ENCODE results near the gene GABRG3. TPM values are rescaled to one million over a fixed set of nuclear protein-coding genes. Genes with fewer than 3 reads are reported as not detected.

The GABRG3 gene
- total RNA-seq, 2 donors from 2014 or later, result not detected

DNA sequence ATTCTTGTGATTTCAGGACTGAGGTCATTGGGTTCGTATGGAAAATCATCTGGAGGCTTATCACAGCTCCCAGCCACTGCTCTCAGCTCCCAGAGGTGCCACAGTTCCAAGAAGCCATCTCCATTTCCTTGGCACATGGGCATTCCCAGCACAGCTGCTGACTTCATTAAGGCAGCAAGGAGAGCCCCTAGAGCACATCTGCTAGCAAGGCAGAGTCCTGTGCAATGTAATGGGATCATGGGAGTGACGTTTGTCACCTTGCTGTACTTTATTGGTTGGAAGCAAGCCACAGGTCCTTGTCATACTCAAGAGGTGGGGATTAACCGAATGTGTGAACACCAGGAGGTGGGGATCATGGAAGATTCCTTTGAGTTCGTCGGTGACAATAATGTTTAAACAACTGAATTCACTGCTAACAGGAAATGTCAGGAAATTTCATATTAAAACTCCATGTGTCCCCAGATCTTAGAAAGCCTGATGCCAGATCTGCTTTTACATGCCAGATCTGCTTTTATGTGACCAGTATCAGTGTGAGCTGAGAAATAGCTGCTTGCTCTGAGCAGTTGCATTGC is 148.8 kb downstream of the GABRG3 start:
- peaks cover 4% of the 10 kb centered on the region for H3K9me3 Mint-ChIP-seq
- no peaks in the 10 kb centered on the region for H3K27me3 Mint-ChIP-seq
- H3K4me3 Mint-ChIP-seq, result no peak overlapping the region
- H3K4me1 Mint-ChIP-seq (ENCODE audit: low read depth in 2 of 2), result no peaks in the 10 kb centered on the region
- no peak overlapping the region for H3K27ac Mint-ChIP-seq
- DNase-seq (ENCODE audit: low spot score), result no peak
- ATAC-seq, result no peak
- H3K36me3 Mint-ChIP-seq, result no peaks in the 10 kb centered on the region

- Mint-ChIP-seq H3K4me1 (ENCODE audit: low read depth in 2 of 2) (no peaks in the 10 kb centered on the region), H3K4me3 (no peak overlapping the region), H3K9me3 (peaks cover 9% of the 10 kb centered on the region), H3K36me3 (no peaks in the 10 kb centered on the region), H3K27ac (no peak overlapping the region), H3K27me3 (no peaks in the 10 kb centered on the region)
- ATAC-seq, result no peak
- no peak for DNase-seq (ENCODE audit: low spot score)
Observed at GRCh38 chr15:27121672-27122071, 150.7 kb downstream of the GABRG3 start.

- Mint-ChIP-seq H3K4me3 (no peak overlapping the region), H3K4me1 (ENCODE audit: low read depth in 2 of 2) (no peaks in the 10 kb centered on the region), H3K27me3 (no peaks in the 10 kb centered on the region), H3K36me3 (no peaks in the 10 kb centered on the region), H3K27ac (no peak overlapping the region), H3K9me3 (peaks cover 10% of the 10 kb centered on the region)
- DNase-seq (ENCODE audit: low spot score), result no peak
- ATAC-seq, result no peak
Observed at GRCh38 chr15:27123291-27123690, 152.3 kb downstream of the GABRG3 start.

GRCh38 chr15:27123808-27124207 is 152.8 kb downstream of the GABRG3 start:
- Mint-ChIP-seq H3K4me3 (no peak overlapping the region), H3K27ac (no peak overlapping the region), H3K4me1 (ENCODE audit: low read depth in 2 of 2) (no peaks in the 10 kb centered on the region), H3K27me3 (no peaks in the 10 kb centered on the region), H3K9me3 (peaks cover 10% of the 10 kb centered on the region), H3K36me3 (no peaks in the 10 kb centered on the region)
- no peak for DNase-seq (ENCODE audit: low spot score)
- ATAC-seq, result no peak

DNA sequence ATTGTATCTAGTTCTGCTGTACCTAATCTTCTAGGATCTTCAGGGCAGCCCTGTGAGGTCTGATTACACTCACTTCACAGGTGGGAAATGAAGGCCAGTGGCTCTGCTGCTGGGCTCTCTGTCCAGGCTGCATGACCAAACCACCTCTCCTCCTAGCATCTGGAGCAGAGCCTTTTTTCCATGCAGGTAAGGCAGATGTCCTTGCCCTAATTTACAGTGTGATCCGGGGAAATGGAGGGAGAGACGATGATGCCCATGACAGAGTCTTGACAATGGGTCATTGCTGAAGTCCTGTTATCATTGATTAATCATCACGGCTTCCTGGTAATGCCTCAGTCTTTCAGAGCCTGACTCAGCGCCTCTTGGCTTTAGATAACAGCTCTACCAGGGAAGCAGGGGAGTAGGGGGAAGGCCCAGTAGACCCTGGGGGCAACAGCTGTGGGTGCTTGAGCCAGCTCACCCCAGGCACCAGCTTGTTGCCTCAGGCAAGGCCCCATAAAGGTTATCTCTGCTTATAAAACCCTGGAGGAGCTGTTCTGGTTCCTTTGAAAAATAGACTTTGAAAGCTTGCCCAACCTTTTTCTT is 153.4 kb downstream of the GABRG3 start:
- Mint-ChIP-seq H3K4me3 (no peak overlapping the region), H3K27ac (no peak overlapping the region), H3K4me1 (ENCODE audit: low read depth in 2 of 2) (no peaks in the 10 kb centered on the region), H3K27me3 (no peaks in the 10 kb centered on the region), H3K9me3 (peaks cover 10% of the 10 kb centered on the region), H3K36me3 (no peaks in the 10 kb centered on the region)
- ATAC-seq (no peak), DNase-seq (ENCODE audit: low spot score) (no peak)

DNA sequence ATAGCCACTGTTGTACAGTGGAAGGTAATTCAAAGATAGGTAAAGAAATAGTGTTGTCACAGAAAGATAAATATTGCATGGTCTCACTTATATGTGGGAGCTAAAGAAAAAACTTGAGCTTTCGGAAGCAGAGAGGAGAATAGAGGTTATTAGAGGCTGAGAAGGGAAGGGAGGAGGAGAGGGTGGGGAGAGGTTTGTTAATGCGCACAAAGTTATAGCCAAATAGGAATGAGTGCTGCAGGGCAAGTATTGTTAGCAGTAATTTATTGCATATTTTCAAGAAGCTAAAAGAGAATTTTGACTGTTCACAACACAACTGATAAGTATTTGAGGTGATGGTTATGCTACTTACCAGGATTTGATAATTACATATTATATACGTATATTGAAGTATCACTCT is 154.2 kb downstream of the GABRG3 start:
- no peaks in the 10 kb centered on the region for H3K27me3 Mint-ChIP-seq
- no peak for DNase-seq (ENCODE audit: low spot score)
- no peak overlapping the region for H3K27ac Mint-ChIP-seq
- no peak overlapping the region for H3K4me3 Mint-ChIP-seq
- H3K9me3 Mint-ChIP-seq, result peaks cover 9% of the 10 kb centered on the region
- ATAC-seq, result no peak
- H3K4me1 Mint-ChIP-seq (ENCODE audit: low read depth in 2 of 2), result no peaks in the 10 kb centered on the region
- no peaks in the 10 kb centered on the region for H3K36me3 Mint-ChIP-seq

- Mint-ChIP-seq H3K9me3 (peaks cover 11% of the 10 kb centered on the region), H3K4me3 (no peak overlapping the region), H3K27me3 (no peaks in the 10 kb centered on the region), H3K4me1 (ENCODE audit: low read depth in 2 of 2) (no peaks in the 10 kb centered on the region), H3K27ac (no peak overlapping the region), H3K36me3 (no peaks in the 10 kb centered on the region)
- no peak for ATAC-seq
- no peak for DNase-seq (ENCODE audit: low spot score)
Observed at GRCh38 chr15:27126449-27126848, 155.5 kb downstream of the GABRG3 start.

GRCh38 chr15:27127815-27128570 is 157.0 kb downstream of the GABRG3 start:
- no peaks in the 10 kb centered on the region for H3K27me3 Mint-ChIP-seq
- no peaks in the 10 kb centered on the region for H3K36me3 Mint-ChIP-seq
- H3K27ac Mint-ChIP-seq, result no peak overlapping the region
- no peak overlapping the region for H3K4me3 Mint-ChIP-seq
- DNase-seq (ENCODE audit: low spot score) (no peak), ATAC-seq (no peak)
- no peaks in the 10 kb centered on the region for H3K4me1 Mint-ChIP-seq (ENCODE audit: low read depth in 2 of 2)
- H3K9me3 Mint-ChIP-seq, result peaks cover 11% of the 10 kb centered on the region

DNA sequence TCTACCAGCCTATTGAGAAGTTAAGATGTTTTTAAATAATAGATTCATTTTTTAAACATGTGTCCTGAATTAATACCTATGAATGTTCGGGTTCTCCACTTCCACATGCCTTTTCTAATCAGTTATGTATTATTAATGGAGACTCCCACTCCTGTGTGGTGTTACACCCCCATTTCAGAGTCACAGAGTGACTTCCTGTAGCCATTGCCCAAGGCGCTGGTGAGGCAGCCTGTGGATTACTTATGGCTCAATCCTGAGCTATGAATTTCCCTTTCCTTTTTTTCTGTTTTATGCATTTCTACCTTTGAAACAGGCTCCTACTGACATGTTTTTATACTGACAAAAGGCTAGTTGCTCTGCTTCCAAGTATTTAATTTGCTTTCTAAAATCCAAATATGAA is 162.3 kb downstream of the GABRG3 start:
- no peaks in the 10 kb centered on the region for H3K27me3 Mint-ChIP-seq
- peaks cover 11% of the 10 kb centered on the region for H3K9me3 Mint-ChIP-seq
- no peak overlapping the region for H3K4me3 Mint-ChIP-seq
- no peak for DNase-seq (ENCODE audit: low spot score)
- no peaks in the 10 kb centered on the region for H3K4me1 Mint-ChIP-seq (ENCODE audit: low read depth in 2 of 2)
- H3K27ac Mint-ChIP-seq, result no peak overlapping the region
- no peak for ATAC-seq
- H3K36me3 Mint-ChIP-seq, result peaks cover 6% of the 10 kb centered on the region

DNA sequence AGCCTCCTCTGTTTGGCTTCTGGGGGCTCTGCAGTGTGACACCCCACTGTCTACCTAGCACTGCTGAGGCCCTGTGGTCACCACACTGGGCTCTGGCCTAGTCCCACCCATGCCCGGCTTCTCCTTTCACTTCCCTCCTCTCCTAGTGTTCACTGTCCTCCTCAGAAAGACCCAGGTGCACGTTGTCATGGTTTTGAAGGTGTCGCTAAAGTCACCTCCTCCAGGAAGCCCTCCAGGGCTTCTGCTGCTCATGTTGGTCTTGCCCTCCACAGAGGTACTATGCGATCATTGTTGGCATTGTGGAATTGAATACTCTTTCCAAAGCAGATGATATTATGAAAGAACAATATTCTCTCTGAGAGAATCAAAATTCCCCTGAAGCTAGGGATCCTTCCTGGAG is 163.5 kb downstream of the GABRG3 start:
- H3K4me3 Mint-ChIP-seq, result no peak overlapping the region
- peaks cover 12% of the 10 kb centered on the region for H3K36me3 Mint-ChIP-seq
- DNase-seq (ENCODE audit: low spot score) (no peak), ATAC-seq (no peak)
- no peak overlapping the region for H3K27ac Mint-ChIP-seq
- no peaks in the 10 kb centered on the region for H3K27me3 Mint-ChIP-seq
- no peaks in the 10 kb centered on the region for H3K4me1 Mint-ChIP-seq (ENCODE audit: low read depth in 2 of 2)
- H3K9me3 Mint-ChIP-seq, result peaks cover 19% of the 10 kb centered on the region

DNA sequence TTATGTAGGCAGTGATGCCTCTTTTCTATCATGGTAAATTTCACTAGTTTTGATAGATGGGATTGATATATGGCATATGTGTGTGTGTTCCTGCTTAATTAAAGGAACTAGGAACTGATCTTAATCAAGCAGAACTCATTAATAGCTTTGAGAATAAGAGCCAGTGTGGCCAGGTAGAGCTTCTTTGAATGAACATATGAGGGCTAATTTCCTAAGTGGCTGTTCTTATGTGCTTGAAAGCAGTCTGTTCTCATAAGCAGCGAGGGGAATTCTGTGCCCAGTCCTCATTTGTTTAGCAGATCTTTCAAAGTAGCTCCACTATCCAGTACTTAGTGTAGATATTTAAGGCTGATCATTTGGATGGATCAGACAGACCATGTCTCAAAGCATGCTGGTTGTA is 164.2 kb downstream of the GABRG3 start:
- H3K27ac Mint-ChIP-seq, result no peak overlapping the region
- no peaks in the 10 kb centered on the region for H3K27me3 Mint-ChIP-seq
- H3K36me3 Mint-ChIP-seq, result peaks cover 12% of the 10 kb centered on the region
- H3K4me3 Mint-ChIP-seq, result no peak overlapping the region
- H3K9me3 Mint-ChIP-seq, result peaks cover 19% of the 10 kb centered on the region
- no peak for ATAC-seq
- H3K4me1 Mint-ChIP-seq (ENCODE audit: low read depth in 2 of 2), result no peaks in the 10 kb centered on the region
- no peak for DNase-seq (ENCODE audit: low spot score)

DNA sequence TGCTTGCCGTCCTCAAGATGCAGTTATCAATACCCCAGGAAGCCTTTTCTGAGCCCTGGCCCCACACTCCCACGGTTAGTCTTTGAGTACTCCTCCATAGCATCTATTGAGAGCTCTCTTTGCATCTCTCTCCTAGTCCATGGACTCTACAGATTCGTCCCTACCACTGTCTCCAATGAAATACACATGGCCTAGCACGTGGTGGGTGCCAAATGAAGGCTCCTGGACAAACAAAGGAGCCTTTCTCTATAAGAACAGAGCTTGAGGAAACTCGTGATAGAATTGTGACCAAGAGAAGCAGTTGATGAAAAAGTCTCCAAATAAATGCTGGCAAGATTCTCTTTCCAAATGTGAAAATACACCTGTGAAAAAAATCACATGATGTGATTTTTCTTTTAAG is 166.1 kb downstream of the GABRG3 start:
- Mint-ChIP-seq H3K27ac (no peak overlapping the region), H3K9me3 (peaks cover 19% of the 10 kb centered on the region), H3K4me3 (no peak overlapping the region), H3K4me1 (ENCODE audit: low read depth in 2 of 2) (no peaks in the 10 kb centered on the region), H3K27me3 (no peaks in the 10 kb centered on the region), H3K36me3 (peaks cover 12% of the 10 kb centered on the region)
- no peak for DNase-seq (ENCODE audit: low spot score)
- no peak for ATAC-seq

DNA sequence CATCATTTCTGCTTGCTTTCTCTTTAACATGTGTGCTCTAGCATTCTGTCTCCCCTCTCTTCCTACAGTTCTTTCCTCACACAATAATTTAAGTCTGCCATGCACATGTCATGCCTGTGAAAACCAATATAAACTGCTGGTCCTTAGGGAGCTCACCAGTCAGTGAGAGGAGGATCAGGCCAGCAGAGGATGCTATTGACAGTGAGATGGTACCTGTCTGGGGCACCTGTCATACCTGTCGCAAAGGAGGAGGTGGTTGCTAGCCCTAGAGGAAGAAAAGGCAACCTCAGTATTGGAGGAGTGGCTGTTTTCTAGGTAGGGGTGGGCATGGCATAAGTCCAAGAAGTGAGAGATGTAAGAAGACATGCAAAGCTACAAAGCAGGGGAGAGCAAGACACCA is 194.6 kb downstream of the GABRG3 start:
- H3K4me1 Mint-ChIP-seq (ENCODE audit: low read depth in 2 of 2), result peaks cover 0 to 2% of the 10 kb centered on the region in 2 donors
- no peaks in the 10 kb centered on the region for H3K36me3 Mint-ChIP-seq
- ATAC-seq (no peak), DNase-seq (ENCODE audit: low spot score) (no peak)
- no peak overlapping the region for H3K27ac Mint-ChIP-seq
- H3K9me3 Mint-ChIP-seq, result peaks cover 33% of the 10 kb centered on the region
- H3K4me3 Mint-ChIP-seq, result no peak overlapping the region
- H3K27me3 Mint-ChIP-seq, result no peaks in the 10 kb centered on the region

DNA sequence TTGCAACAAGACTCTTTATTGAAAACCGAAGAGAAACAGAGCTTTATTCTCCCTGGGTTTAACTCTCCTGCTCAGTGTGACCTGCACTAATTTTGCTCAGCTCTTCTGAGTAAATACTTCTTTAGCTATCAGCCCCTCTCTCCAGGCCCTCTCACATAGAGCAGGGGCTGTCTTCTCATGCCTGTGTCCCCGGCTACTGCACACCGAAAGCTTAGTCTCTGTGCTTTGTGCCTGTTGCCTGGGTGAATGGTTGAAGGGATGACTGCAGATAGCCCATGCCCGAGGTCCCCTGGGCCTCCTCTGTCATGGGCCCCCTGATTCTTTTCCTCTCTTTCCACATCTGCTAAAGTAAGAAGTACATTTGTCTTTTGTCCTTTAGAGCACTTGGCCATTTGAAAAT is 195.9 kb downstream of the GABRG3 start:
- DNase-seq (ENCODE audit: low spot score), result no peak
- no peak overlapping the region for H3K4me3 Mint-ChIP-seq
- peaks cover 0 to 2% of the 10 kb centered on the region in 2 donors for H3K4me1 Mint-ChIP-seq (ENCODE audit: low read depth in 2 of 2)
- H3K9me3 Mint-ChIP-seq, result peaks cover 32% of the 10 kb centered on the region
- no peaks in the 10 kb centered on the region for H3K27me3 Mint-ChIP-seq
- no peak overlapping the region for H3K27ac Mint-ChIP-seq
- no peaks in the 10 kb centered on the region for H3K36me3 Mint-ChIP-seq
- no peak for ATAC-seq
